ENCODE measurements around the gene RPS21.

DNA sequence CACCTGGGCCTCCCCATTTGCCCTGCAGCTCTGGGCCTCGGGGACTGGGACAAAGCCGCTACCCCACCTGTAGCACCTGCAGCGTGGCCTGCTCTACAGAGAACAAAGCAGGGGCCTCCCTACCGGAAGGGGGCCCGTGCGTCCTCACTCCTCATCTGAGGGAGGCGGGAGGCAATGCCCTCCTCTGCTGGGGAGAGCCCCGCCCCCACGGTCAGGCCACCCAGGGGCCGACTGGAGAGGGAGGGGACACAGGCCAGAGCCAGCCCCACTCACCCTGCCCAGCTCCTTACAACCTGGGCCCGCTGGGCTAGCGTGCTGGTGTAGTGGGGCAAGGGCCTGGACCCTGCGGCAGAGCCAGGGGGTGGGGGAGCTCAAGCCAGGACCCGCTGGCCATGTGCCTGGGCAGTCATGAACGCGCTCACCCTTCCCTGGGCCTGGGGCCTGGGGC is 27.8 kb upstream of the RPS21 start:
- TF ChIP-seq POLR2A (IDR thresholded peaks at IDR 0.05) (no peak), CTCF (IDR thresholded peaks at IDR 0.05) (no peak), POLR2AphosphoS5 (IDR thresholded peaks at IDR 0.05) (no peak)
